Heart left ventricle (tissue), 13 donors: ENCODE results near the gene ENTREP1.

Experiments
- CTCF ChIP-seq, 12 donors: fragments of 200-600 bp; sonication (generic) in 4 of 12; IDR thresholded peaks; one replicate each; pipeline versions ENCODE4 v1.5.0 to v1.8.0; 2018 to 2022; ENCODE audit warnings: antibody characterized with exemption in 12 of 12, mild to moderate bottlenecking in 5 of 12
- POLR2A ChIP-seq, 2 donors: fragments of 450-650 bp; IDR thresholded peaks; one replicate each; pipeline ENCODE4 v1.6.1; 2017; ENCODE audit warnings: antibody characterized with exemption in 2 of 2, mild to moderate bottlenecking in 2 of 2, moderate library complexity in 2 of 2
- donor health status: ischemic (EF 13 %, LVEDD 7.1; RV severe dilation, severe dysfunction).
- donor health status: DM: no; HTN: yes; CAD: no.
- donor health status: DM: no; HTN: no; CAD: no.
- donor health status: ischemic (EF 25% LVEDD 6.9; RV normal size, moderate dysfunction).
- donor health status: ischemic (EF 25% LVEDD 5.7; RV mildly dilated, moderate dysfunction).
- donor health status: ischemic (EF 35%, LVEDD 5.7; RV mildly dilated, moderate dysfunction).
- donor health status: nonischemic (EF 11% LVEDD 7.7; RV severe dilation, severe dysfunction).
- donor health status: DM: yes; HTN: yes; CAD: no.
- donor health status: PGD.
- donor health status: ischemic (EF 29% LVEDD 5.4; RV normal size, mild dysfunction).
- donor health status: nonischemic (EF 23%, LVEDD 6.1; RV moderate dilation, normal function).

GRCh38 chr9:69429281-69429680 is 104.3 kb downstream of the ENTREP1 start:
- TF ChIP-seq CTCF (IDR thresholded peaks at IDR 0.05) (no peak), POLR2A (IDR thresholded peaks at IDR 0.05) (no peak)
